ENCODE measurements around the gene DISP3.
"Not testable (repeated sequence)": the region's sequence is repeated elsewhere in the genome, so short reads cannot be mapped to it uniquely, and the experiment has no call there.

Gene DISP3

GRCh38 chr1:11570821-11571380 is 91.9 kb downstream of the DISP3 start:
- in situ Hi-C loops (cut with HindIII; ENCODE audit: low sequenced_read_pairs), result no loop called here

DNA sequence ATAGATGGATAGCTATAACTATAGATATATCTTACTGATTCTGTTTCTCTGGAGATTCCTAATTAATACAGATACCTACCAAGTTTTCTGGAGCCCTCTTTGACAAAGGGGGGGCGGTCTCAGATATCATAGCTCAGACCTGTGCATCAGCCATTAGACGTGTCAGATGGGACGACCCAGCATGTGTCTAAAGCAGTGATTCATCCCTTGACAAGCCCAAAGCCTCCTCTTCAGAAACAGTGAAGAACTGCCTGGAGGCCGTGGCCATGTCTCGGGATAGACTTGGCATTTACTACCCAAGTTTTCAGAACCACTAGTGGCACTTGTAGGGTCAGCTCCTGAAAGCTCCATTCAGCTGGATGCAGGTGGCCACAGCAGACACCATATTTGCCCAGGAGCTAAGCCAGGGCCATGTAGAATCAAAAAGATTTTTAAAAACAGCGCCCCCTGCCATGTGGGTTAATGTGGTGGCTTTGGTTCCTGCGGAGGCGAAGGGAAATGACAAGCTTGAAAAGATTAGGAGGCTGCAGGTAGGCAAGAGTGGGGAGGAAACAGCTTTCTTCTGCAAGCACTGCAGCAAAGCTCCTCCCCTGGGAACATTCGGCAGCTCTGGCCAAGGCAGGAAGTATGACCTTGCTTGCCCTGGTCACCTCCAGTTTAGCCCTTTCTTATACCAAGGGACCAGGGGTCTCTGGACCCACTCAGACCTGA is 93.1 kb downstream of the DISP3 start:
- in situ Hi-C loops (cut with HindIII; ENCODE audit: low sequenced_read_pairs), result no loop called here

DNA sequence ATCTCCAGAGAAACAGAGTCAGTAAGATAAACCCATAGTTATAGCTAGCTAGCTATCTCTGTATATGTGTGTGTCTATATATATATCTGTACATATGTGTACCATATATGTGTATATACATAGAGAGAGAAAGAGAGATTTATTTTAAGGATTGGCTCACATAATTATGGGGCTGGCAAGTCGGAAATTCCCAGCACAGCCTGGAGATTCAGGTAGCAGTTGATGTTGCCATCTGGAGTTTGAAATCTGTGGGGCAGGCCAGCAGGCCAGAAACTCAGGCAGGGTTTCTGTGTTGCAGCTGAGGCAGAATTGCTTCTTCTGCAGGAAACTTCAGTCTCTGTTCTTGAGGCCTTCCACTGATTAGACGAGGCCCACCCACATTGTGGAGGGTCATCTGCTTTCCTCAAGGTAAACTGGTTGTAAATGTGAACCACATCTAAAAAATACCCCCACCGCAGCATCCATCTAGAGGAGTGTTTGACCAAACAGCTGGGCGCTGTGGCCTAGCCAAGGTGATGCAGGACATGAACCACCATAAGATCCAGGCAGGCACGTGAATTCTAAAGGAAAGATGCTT is 94.2 kb downstream of the DISP3 start:
- in situ Hi-C loops (cut with HindIII; ENCODE audit: low sequenced_read_pairs), result no loop called here

DNA sequence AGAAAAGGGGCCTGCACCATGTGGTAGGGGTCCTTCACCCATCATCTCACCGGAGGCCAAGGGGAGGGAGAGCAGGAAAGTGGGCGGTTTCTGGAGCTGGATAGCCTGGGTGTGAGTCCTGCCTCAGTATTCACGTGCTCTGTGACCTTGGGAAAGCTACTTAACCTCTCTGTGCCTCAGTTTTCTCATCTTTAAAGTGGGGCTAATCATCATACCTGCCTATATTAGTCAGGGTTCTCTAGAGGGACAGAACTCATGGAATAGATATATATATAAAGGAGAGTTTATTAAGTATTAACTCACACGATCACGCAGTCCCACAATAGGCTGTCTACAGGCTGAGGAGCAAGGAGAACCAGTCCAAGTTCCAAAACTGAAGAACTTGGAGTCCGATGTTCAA is 96.6 kb downstream of the DISP3 start:
- in situ Hi-C loops (cut with HindIII; ENCODE audit: low sequenced_read_pairs), result no loop called here

DNA sequence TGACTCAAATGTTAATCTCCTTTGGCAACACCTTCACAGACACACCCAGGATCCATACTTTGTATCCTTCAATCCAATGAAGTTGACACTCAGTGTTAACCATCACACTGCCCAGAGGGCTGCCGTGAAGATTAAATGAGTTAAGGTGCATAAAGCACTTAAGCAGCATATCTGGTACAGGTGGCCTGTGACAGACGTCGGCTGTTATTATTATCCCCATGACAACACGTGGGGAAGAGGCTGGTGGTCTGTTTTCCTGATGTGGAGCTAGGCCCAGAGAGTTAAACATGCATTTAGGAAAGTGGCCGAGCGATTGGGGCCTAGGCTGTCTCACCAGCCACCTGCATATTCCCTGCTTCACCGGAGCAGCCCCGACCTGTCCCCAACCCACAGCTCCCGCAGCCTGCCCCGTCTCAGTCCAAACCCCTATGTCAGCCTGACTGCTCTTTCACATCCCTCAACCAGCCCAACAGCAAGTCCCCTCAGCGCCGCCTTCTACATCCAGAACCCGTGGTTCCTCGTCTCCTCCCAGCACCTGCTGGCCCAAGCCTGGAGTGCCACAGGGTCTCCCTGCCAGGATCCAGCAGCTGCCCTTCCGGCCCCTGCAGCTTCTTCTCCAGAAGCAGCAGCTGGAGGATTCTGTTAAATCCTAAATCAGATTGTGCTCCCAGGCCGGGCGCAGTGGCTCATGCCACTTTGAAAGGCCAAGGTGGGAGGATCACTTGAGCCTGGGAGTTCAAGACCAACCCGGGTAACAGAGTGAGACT is 97.3 kb downstream of the DISP3 start:
- in situ Hi-C loops (cut with HindIII; ENCODE audit: low sequenced_read_pairs), result no loop called here

DNA sequence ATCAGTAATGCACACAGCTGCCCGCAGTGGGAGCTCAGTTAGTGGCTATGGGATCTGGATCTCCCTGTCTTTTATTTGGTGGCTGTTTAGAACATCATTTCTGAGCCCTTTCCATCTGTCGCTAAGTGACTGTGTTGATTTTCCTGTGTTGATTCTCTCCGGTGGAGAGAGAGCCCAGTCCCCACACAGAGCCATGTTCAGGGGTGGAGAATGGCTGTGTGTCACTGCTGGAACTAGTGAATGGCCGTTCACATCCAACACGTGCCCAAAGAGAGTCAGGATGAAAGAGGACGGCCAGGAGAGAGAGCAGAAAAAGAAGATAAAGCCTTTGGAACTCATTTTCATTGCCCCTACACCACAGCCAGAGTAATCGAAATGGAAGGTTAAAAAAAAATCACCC is 99.0 kb downstream of the DISP3 start:
- in situ Hi-C loops (cut with HindIII; ENCODE audit: low sequenced_read_pairs), result no loop called here

DNA sequence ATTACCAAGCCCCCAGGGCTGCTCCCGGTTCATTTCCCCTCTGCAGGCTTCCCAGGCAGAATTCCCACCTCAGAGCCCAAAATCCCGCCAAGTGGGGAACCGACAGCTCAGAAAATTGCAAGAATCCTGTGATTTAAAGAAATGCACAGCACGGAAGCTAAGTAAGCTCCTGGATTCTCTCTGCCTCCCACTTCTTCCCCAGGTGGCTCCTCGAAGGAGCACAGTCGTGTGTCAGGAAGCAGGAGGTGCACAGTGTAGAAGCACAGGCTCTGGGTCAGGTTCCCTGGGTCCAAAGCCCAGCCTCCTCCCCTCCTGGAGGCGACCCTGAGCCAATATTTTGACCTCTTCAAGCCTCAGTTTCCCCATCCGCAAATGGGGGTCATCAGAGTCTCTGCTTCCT is 100.6 kb downstream of the DISP3 start:
- in situ Hi-C loops (cut with HindIII; ENCODE audit: low sequenced_read_pairs), result no loop called here

GRCh38 chr1:11580049-11580448 is 101.1 kb downstream of the DISP3 start:
- in situ Hi-C loops (cut with HindIII; ENCODE audit: low sequenced_read_pairs), result not testable (repeated sequence)

DNA sequence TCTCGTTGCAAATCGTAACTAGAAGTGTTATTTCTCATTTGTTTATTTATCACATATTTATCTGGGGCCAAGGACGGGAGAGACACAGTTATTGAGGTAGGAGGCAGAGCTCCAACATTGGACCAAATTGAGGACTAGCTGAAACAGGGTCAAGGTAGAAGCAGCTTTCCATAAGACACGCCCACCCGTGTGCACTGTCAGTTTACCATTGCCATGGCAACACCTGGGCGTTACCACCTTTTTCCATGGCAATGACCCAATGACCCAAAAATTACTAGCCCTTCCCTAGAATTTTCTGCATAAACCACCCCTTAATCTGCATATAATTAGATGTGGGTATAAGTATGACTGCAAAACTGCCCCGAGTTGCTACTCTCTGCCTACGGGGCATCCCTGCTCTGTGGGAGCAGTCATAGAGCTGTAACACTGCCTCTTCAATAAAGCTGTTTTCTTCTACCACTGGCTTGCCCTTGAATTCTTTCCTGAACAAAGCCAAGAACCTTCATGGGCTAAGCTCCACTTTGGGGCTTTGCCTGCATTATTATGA is 102.6 kb downstream of the DISP3 start:
- in situ Hi-C loops (cut with HindIII; ENCODE audit: low sequenced_read_pairs), result no loop called here

GRCh38 chr1:11585389-11585788 is 106.4 kb downstream of the DISP3 start:
- in situ Hi-C loops (cut with HindIII; ENCODE audit: low sequenced_read_pairs), result no loop called here
